ENCODE measurements around the gene KCNC1.

KCNC1 gene

DNA sequence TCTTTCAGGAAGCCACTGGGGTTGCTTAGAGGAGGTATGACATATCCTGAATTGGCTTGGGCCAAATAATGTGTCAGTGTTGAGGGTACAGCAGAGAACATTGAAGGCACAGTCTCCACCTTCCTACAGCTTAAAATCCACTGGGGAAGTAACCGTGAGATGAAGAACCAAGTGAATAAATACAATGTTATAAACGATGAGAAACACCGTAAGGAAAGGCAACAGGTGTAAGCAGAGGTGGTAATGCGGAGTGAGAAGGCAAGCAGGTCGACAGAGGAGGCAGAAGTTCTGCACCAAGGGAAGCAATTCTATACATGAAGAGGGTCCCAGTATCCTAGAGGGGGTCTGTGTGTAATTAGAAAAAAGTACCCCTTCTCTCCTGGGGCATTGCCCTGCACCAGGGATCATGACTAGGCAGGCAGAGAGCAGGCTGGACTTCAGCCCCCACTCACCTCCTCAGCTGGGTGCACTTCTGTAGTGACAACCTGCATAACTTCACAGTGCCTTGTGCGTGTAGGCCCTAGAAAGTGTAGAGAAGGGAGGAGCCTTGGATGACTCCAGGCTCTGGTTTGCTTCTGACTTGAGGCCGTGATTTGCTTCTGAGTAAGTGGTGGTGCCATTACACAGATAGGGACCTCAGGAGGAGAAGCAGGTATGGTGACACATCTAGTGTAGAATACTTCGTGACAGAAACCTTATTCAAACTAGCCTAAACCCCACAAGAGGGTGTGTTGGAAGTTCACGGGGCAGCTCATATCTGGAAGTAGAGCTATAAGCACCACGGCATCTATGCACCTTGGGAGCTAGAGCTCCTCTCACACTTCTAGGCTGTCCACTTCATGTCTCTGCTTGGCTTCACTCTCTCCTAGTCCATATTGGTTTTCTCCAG is 10.3 kb upstream of the KCNC1 start:
- Histone ChIP-seq H3K27me3 (ENCODE audit: control insufficient read depth in 1 of 2, insufficient read depth in 2 of 2, low read length in 2 of 2) (peaks cover 41 to 58% of the 10 kb centered on the region in 2 donors), H3K4me3 (ENCODE audit: low read depth in 1 of 2, low read length in 2 of 2) (no peak overlapping the region), H3K9me3 (ENCODE audit: control insufficient read depth in 1 of 2, low read length in 2 of 2) (no peaks in the 10 kb centered on the region), H3K36me3 (ENCODE audit: control insufficient read depth in 1 of 2, insufficient read depth in 2 of 2, low read length in 2 of 2) (no peaks in the 10 kb centered on the region), H3K9ac (ENCODE audit: low read depth in 1 of 2, low read length in 2 of 2) (no peak overlapping the region), H3K4me1 (ENCODE audit: control insufficient read depth in 1 of 2, insufficient read depth in 2 of 2, low read length in 2 of 2) (no peaks in the 10 kb centered on the region), H3K27ac (ENCODE audit: low read depth, low read length) (no peak overlapping the region)

GRCh38 chr11:17725174-17725573 is 9.4 kb upstream of the KCNC1 start:
- Histone ChIP-seq H3K27me3 (ENCODE audit: control insufficient read depth in 1 of 2, insufficient read depth in 2 of 2, low read length in 2 of 2) (peaks cover 38 to 56% of the 10 kb centered on the region in 2 donors), H3K4me3 (ENCODE audit: low read depth in 1 of 2, low read length in 2 of 2) (no peak overlapping the region), H3K9ac (ENCODE audit: low read depth in 1 of 2, low read length in 2 of 2) (no peak overlapping the region), H3K9me3 (ENCODE audit: control insufficient read depth in 1 of 2, low read length in 2 of 2) (no peaks in the 10 kb centered on the region), H3K36me3 (ENCODE audit: control insufficient read depth in 1 of 2, insufficient read depth in 2 of 2, low read length in 2 of 2) (no peaks in the 10 kb centered on the region), H3K27ac (ENCODE audit: low read depth, low read length) (no peak overlapping the region), H3K4me1 (ENCODE audit: control insufficient read depth in 1 of 2, insufficient read depth in 2 of 2, low read length in 2 of 2) (no peaks in the 10 kb centered on the region)

DNA sequence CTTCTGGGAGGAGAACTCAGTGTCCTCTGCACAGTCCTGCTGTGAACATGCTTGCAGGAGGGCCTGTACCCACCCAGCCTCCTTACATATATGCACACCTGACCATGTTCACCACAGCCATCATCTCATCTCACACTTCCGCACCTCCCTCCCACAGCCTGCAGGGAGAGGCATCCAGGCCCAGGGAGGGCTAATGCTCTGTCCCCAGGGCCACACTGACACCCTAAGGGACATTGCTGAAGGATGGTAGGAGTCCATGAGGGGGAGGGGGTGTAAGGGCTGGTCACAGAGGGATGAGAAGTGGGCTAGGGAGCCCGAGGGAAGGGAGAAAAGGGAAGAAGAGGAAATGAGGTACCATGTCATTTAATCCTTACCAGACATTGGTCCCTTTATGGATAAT is 4.4 kb upstream of the KCNC1 start:
- Histone ChIP-seq H3K27me3 (ENCODE audit: control insufficient read depth in 1 of 2, insufficient read depth in 2 of 2, low read length in 2 of 2) (peaks cover 23 to 34% of the 10 kb centered on the region in 2 donors), H3K4me3 (ENCODE audit: low read depth in 1 of 2, low read length in 2 of 2) (no peak overlapping the region), H3K9ac (ENCODE audit: low read depth in 1 of 2, low read length in 2 of 2) (no peak overlapping the region), H3K27ac (ENCODE audit: low read depth, low read length) (no peak overlapping the region), H3K4me1 (ENCODE audit: control insufficient read depth in 1 of 2, insufficient read depth in 2 of 2, low read length in 2 of 2) (peaks cover 4 to 9% of the 10 kb centered on the region in 2 donors), H3K9me3 (ENCODE audit: control insufficient read depth in 1 of 2, low read length in 2 of 2) (no peaks in the 10 kb centered on the region), H3K36me3 (ENCODE audit: control insufficient read depth in 1 of 2, insufficient read depth in 2 of 2, low read length in 2 of 2) (no peaks in the 10 kb centered on the region)

DNA sequence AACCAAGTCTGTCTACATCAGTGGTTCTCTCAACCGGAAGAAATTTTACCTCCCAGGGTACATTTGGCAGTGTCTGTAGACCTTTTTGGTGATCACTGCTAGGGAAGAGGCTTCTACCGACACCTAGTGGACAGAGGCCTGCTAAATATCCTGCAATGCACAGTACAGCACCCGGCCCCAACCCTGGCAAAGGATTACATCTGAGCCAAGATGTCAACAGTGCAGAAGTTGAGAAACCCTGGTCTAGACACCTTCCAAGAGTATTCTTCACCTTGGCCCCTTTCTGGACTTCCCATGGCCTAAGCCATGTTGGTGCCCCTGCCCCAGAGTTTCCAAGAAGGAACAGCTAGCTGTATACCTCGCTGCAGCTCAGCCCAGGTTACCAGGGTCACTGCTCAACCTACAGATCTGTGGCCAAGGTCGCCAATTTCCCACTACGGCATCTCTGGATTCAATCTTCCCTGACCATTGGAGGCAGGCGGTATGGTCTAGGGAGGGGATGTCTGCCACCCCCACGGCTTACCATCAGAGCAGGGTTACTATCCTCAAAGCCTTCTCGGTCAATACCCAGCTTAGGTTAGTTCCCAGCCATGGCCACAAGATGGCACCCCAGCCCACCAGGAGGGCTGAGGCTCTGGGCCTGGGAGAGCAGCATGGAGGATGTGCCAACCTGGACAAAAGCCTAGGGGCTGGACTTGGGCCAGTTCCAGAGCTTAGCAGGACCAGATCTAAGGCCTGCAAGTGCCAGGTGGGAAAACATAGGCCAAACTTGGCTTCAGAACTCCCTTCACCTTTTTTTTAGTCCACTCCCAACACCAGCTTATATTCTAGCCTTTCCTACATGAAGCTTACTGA is 3.7 kb upstream of the KCNC1 start:
- peaks cover 23 to 29% of the 10 kb centered on the region in 2 donors for H3K27me3 ChIP-seq (ENCODE audit: control insufficient read depth in 1 of 2, insufficient read depth in 2 of 2, low read length in 2 of 2)
- peaks cover 4 to 9% of the 10 kb centered on the region in 2 donors for H3K4me1 ChIP-seq (ENCODE audit: control insufficient read depth in 1 of 2, insufficient read depth in 2 of 2, low read length in 2 of 2)
- H3K9ac ChIP-seq (ENCODE audit: low read depth in 1 of 2, low read length in 2 of 2): no peak overlapping the region
- no peaks in the 10 kb centered on the region for H3K9me3 ChIP-seq (ENCODE audit: control insufficient read depth in 1 of 2, low read length in 2 of 2)
- H3K4me3 ChIP-seq (ENCODE audit: low read depth in 1 of 2, low read length in 2 of 2): no peak overlapping the region
- no peak overlapping the region for H3K27ac ChIP-seq (ENCODE audit: low read depth, low read length)
- no peaks in the 10 kb centered on the region for H3K36me3 ChIP-seq (ENCODE audit: control insufficient read depth in 1 of 2, insufficient read depth in 2 of 2, low read length in 2 of 2)

- no peaks in the 10 kb centered on the region for H3K36me3 ChIP-seq (ENCODE audit: control insufficient read depth in 1 of 2, insufficient read depth in 2 of 2, low read length in 2 of 2)
- H3K4me1 ChIP-seq (ENCODE audit: control insufficient read depth in 1 of 2, insufficient read depth in 2 of 2, low read length in 2 of 2): peaks cover 4 to 9% of the 10 kb centered on the region in 2 donors
- H3K9me3 ChIP-seq (ENCODE audit: control insufficient read depth in 1 of 2, low read length in 2 of 2): no peaks in the 10 kb centered on the region
- H3K4me3 ChIP-seq (ENCODE audit: low read depth in 1 of 2, low read length in 2 of 2): no peak overlapping the region
- H3K9ac ChIP-seq (ENCODE audit: low read depth in 1 of 2, low read length in 2 of 2): no peak overlapping the region
- H3K27ac ChIP-seq (ENCODE audit: low read depth, low read length): no peak overlapping the region
- peaks cover 38 to 52% of the 10 kb centered on the region in 2 donors for H3K27me3 ChIP-seq (ENCODE audit: control insufficient read depth in 1 of 2, insufficient read depth in 2 of 2, low read length in 2 of 2)
Observed at GRCh38 chr11:17733261-17733660, 1.3 kb upstream of the KCNC1 start.

DNA sequence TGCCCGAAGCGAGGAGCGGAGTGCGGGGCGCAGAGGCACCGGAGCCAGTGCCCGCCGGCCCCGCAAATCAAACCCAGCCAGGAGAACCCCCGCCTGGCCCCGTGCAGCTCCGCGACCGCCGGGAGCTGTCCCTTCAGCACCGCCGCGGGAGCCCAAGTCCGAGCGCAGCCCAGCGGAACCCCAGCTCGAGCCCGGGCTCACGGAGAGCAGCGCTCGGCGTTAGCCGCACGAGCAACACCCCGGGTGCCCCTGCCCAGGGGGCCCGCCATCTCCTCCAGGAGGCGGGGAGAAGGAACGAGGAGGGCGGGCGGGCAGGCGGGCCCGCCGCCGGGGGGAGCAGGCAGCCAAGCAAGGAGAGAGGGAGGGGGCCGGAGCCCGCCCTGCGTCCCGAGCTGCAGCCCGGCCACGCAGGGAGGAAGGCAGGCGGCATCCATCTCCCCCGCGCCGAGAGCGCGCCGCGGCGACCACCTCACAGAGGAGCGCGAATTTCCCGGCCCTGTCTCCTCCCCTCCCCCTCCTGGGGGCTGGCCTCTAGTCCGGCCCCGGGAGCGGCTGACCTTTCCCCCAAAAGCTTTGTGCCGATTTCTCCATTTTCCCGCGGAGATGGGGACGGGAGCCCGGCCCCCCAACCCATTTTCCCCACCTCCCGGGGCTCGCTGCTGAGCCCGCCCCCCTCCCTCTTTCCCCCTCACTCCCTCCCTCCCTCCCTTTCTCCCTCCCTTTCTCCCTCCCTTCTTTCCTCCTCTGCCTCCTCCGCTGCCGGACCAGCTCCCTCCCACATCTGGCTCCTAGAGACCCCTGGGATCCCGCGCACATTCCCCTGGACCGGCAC is 621 bp downstream of the KCNC1 start:
- H3K4me1 ChIP-seq (ENCODE audit: control insufficient read depth in 1 of 2, insufficient read depth in 2 of 2, low read length in 2 of 2): peaks cover 4 to 9% of the 10 kb centered on the region in 2 donors
- no peak overlapping the region for H3K9ac ChIP-seq (ENCODE audit: low read depth in 1 of 2, low read length in 2 of 2)
- no peaks in the 10 kb centered on the region for H3K9me3 ChIP-seq (ENCODE audit: control insufficient read depth in 1 of 2, low read length in 2 of 2)
- peak overlapping the region in 1 of 2 donors; percentile 21 for H3K4me3 ChIP-seq (ENCODE audit: low read depth in 1 of 2, low read length in 2 of 2)
- no peak overlapping the region for H3K27ac ChIP-seq (ENCODE audit: low read depth, low read length)
- H3K27me3 ChIP-seq (ENCODE audit: control insufficient read depth in 1 of 2, insufficient read depth in 2 of 2, low read length in 2 of 2): peaks cover 46 to 58% of the 10 kb centered on the region in 2 donors
- no peaks in the 10 kb centered on the region for H3K36me3 ChIP-seq (ENCODE audit: control insufficient read depth in 1 of 2, insufficient read depth in 2 of 2, low read length in 2 of 2)

- Histone ChIP-seq H3K9me3 (ENCODE audit: control insufficient read depth in 1 of 2, low read length in 2 of 2) (no peaks in the 10 kb centered on the region), H3K9ac (ENCODE audit: low read depth in 1 of 2, low read length in 2 of 2) (no peak overlapping the region), H3K27me3 (ENCODE audit: control insufficient read depth in 1 of 2, insufficient read depth in 2 of 2, low read length in 2 of 2) (peaks cover 44 to 55% of the 10 kb centered on the region in 2 donors), H3K4me3 (ENCODE audit: low read depth in 1 of 2, low read length in 2 of 2) (no peak overlapping the region), H3K4me1 (ENCODE audit: control insufficient read depth in 1 of 2, insufficient read depth in 2 of 2, low read length in 2 of 2) (peaks cover 4 to 9% of the 10 kb centered on the region in 2 donors), H3K36me3 (ENCODE audit: control insufficient read depth in 1 of 2, insufficient read depth in 2 of 2, low read length in 2 of 2) (no peaks in the 10 kb centered on the region), H3K27ac (ENCODE audit: low read depth, low read length) (no peak overlapping the region)
Observed at GRCh38 chr11:17735818-17736578, 1.4 kb downstream of the KCNC1 start.

DNA sequence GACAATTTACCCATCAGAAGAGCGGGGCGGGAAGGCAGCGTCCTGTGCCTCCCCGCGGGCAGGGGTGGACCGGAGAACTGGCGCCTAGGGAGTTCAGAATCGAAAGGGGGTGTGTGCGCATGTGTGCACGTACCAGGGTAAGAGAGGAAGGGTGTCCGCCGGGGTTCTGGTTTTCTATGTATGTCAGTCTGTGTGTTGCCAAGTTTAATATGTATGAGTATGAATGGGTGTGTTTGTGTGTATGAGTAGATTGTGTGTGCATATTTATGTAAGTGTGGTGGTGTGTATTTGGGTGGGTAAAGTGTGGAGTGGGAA is 2.0 kb downstream of the KCNC1 start:
- Histone ChIP-seq H3K9me3 (ENCODE audit: control insufficient read depth in 1 of 2, low read length in 2 of 2) (no peaks in the 10 kb centered on the region), H3K9ac (ENCODE audit: low read depth in 1 of 2, low read length in 2 of 2) (no peak overlapping the region), H3K4me3 (ENCODE audit: low read depth in 1 of 2, low read length in 2 of 2) (no peak overlapping the region), H3K36me3 (ENCODE audit: control insufficient read depth in 1 of 2, insufficient read depth in 2 of 2, low read length in 2 of 2) (no peaks in the 10 kb centered on the region), H3K4me1 (ENCODE audit: control insufficient read depth in 1 of 2, insufficient read depth in 2 of 2, low read length in 2 of 2) (peaks cover 4 to 9% of the 10 kb centered on the region in 2 donors), H3K27me3 (ENCODE audit: control insufficient read depth in 1 of 2, insufficient read depth in 2 of 2, low read length in 2 of 2) (peaks cover 44 to 55% of the 10 kb centered on the region in 2 donors), H3K27ac (ENCODE audit: low read depth, low read length) (no peak overlapping the region)

Data from duodenal mucosa (tissue), 2 donors.